Peyer's patch (tissue), 4 donors: Measurements from ENCODE around the gene VPS13C.

Experiments
- CTCF ChIP-seq, 6 experiments: fragments of 450-650 bp in 4 of 6; fragments of 200-600 bp in 2 of 6; sonication (generic) in 1 of 6; IDR thresholded peaks; one replicate each; pipeline ENCODE4 v1.5.1; 2017 to 2019; ENCODE audit warnings: antibody characterized with exemption in 6 of 6, mild to moderate bottlenecking in 3 of 6, moderate library complexity in 1 of 6
- POLR2A ChIP-seq, 2 donors: fragments of 450-650 bp; IDR thresholded peaks; one replicate each; pipeline ENCODE4 v1.5.1; 2017; ENCODE audit warnings: antibody characterized with exemption in 2 of 2, mild to moderate bottlenecking in 2 of 2, moderate library complexity in 2 of 2

- no peak for TF ChIP-seq CTCF (IDR thresholded peaks at IDR 0.05)
- no peak for TF ChIP-seq POLR2A (IDR thresholded peaks at IDR 0.05)
These were observed 5.3 kb downstream of the VPS13C start for GRCh38 chr15:62054979-62055378.
